ENCODE measurements around the gene MTHFD1L. TPM values are rescaled to one million over a fixed set of nuclear protein-coding genes. Genes with fewer than 3 reads are reported as not detected.

Gene MTHFD1L
- total and polyA plus RNA-seq, 2 of the 8 experiments (the other 6 are each of a cell fraction or from before 2014, with no cell fraction given), result 29.2 to 105 TPM

DNA sequence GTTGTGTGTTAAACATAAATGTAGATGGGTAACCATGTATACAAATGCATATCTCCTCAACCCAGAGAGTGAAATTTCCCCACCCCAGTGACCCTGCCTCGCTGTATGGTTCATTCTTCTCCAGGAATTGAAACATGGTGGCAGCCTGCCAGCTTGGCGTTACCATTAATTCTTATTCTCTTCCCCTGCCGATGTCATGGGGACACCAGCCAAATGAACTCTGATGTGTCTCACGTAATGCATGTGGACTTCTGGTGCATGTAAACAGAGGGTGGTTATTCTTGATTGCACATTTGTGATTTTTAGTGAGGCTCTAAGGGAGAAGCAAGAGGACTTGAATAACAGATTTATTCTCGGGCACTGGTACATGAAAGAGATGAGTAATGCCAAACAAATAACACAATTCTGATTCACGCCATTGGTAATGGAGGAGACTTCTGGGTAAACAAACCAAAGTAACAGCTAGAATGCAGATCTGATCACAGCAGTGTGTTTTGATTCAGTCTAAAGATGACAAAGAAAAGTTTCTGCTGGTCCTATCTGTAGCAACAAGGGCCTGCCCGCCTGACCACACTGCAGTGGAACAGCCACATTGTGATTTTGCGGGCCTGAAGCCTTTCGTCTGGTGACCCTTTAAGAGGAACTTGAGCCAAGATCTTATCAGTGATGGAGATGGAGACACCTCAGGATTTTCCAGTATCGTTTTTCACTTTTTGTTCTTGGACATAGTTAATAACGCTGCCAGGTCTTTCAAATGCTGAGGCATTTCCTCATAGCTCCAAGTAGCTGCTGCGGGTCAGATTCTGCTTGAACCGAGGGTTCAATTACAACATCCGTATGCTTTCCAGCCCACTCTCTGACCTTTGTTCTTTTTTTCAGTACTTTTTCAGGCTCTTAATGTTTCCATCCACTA, 202.4 kb downstream of the MTHFD1L start:
- FAIRE-seq, result no peak
- no peaks in the 10 kb centered on the region for H3K4me1 ChIP-seq (replicated peaks in 1 of 4; ENCODE audit: control insufficient read depth in 3 of 4, insufficient read depth in 4 of 4, low read length in 3 of 4)

More for the DNA sequence above, 202.4 kb downstream of the MTHFD1L start:
- H2BK12ac ChIP-seq (ENCODE audit: low read depth, low read length), result no peak overlapping the region
- H3K56ac ChIP-seq (replicated peaks; ENCODE audit: insufficient read length, low read depth, low read length), result no peak overlapping the region
- 94% methylated on average over 14 of the region's 14 CpGs; no CpG with 5 or more reads in 1 of the 2 experiments for WGBS, 2 experiments (ENCODE audit: extremely low coverage in 1 of 2, insufficient coverage in 1 of 2, insufficient read length in 1 of 2, insufficient replicate concordance in 2 of 2, low coverage in 1 of 2, low lambda C conversion rate in 2 of 2, missing lambda C conversion rate in 1 of 2)
- H3K23me2 ChIP-seq (ENCODE audit: low read depth, low read length), result no peaks in the 10 kb centered on the region
- peaks cover 0 to 8% (median 0%) of the 10 kb centered on the region in 4 experiments; a peak in 2 of 8 replicates for H3K36me3 ChIP-seq (ENCODE audit: control insufficient read depth in 2 of 4, insufficient read depth in 4 of 4, low read length in 3 of 4)
- POLR2A ChIA-PET (ENCODE audit: partially characterized antibody), result no interaction called here
- H2AK5ac ChIP-seq (ENCODE audit: low read depth, low read length), result no peak overlapping the region
- H3K27ac ChIP-seq (ENCODE audit: low read depth, low read length), result no peak overlapping the region
- H3K4me3 ChIP-seq (ENCODE audit: extremely low read depth in 1 of 4, insufficient read depth in 2 of 4, low read depth in 3 of 4, low read length in 4 of 4), result no peak overlapping the region
- H3K27me3 ChIP-seq (replicated peaks in 1 of 4; ENCODE audit: control insufficient read depth in 3 of 4, extremely low read depth in 1 of 4, insufficient read depth in 3 of 4, low read length in 3 of 4), result no peaks in the 10 kb centered on the region
- H3K18ac ChIP-seq (ENCODE audit: extremely low read depth, low read length), result no peak overlapping the region
- peak in 1 of 2 experiments; percentile 33 for DNase-seq (ENCODE audit: low read depth in 1 of 2, low spot score in 2 of 2)
- H3K9me3 ChIP-seq (ENCODE audit: insufficient read depth in 2 of 2, low read depth in 1 of 2, low read length in 1 of 2), result no peaks in the 10 kb centered on the region
- no peak overlapping the region for H2BK15ac ChIP-seq (ENCODE audit: low read length)
- no peaks in the 10 kb centered on the region for H4K20me1 ChIP-seq (replicated peaks in 1 of 2; ENCODE audit: control insufficient read depth in 1 of 2, insufficient read depth in 2 of 2, low read length in 2 of 2)
- TF ChIP-seq ZNF274 (IDR thresholded peaks at IDR 0.05; ENCODE audit: borderline replicate concordance, extremely low read depth, low read length), result no peak
- TF ChIP-seq NRF1 (IDR thresholded peaks at IDR 0.05; ENCODE audit: low read depth, low read length), result no peak
- TF ChIP-seq EP300 (IDR thresholded peaks at IDR 0.05; ENCODE audit: borderline replicate concordance in 1 of 2, low read depth in 2 of 2, low read length in 2 of 2), result no peak
- no peak for TF ChIP-seq RBBP5 (IDR thresholded peaks at IDR 0.05; ENCODE audit: borderline replicate concordance, low read depth, low read length)
- TF ChIP-seq SIRT6 (IDR thresholded peaks at IDR 0.05; ENCODE audit: low read length), result no peak
- no peak for TF ChIP-seq SP4 (IDR thresholded peaks at IDR 0.05; ENCODE audit: low read length)
- TF ChIP-seq FOSL1 (IDR thresholded peaks at IDR 0.05; ENCODE audit: insufficient read depth, low read depth, low read length), result no peak
- TF ChIP-seq HDAC6 (IDR thresholded peaks at IDR 0.05; ENCODE audit: low read depth, low read length), result no peak
- TF ChIP-seq BCL11A (IDR thresholded peaks at IDR 0.05; ENCODE audit: low read depth in 2 of 2, low read length in 2 of 2), result no peak
- TF ChIP-seq POLR2A (IDR thresholded peaks at IDR 0.05; ENCODE audit: control extremely low read depth in 1 of 2, low read depth in 2 of 2, low read length in 2 of 2), result no peak
- no peak for TF ChIP-seq KDM1A (IDR thresholded peaks at IDR 0.05; ENCODE audit: borderline replicate concordance, low read length)
- no peak for TF ChIP-seq SIN3A (conservative IDR thresholded peaks at IDR 0.05 in 1 of 2, IDR thresholded peaks at IDR 0.05 in 1 of 2; ENCODE audit: low read depth in 1 of 2, low read length in 2 of 2)
- H4K91ac ChIP-seq (replicated peaks; ENCODE audit: insufficient read length, low read length), result no peak overlapping the region
- H4K8ac ChIP-seq (ENCODE audit: extremely low read depth, insufficient read depth, low read length), result no peak overlapping the region
- no peak overlapping the region for H3K14ac ChIP-seq (ENCODE audit: insufficient read length)
- H3K4me2 ChIP-seq (ENCODE audit: insufficient read depth in 1 of 2, low read depth in 2 of 2, low read length in 2 of 2), result no peak overlapping the region
- CTCF ChIA-PET (ENCODE audit: partially characterized antibody), result interaction anchor here (0.9 to 2.7 kb wide), 2 partner anchors 53 to 266 kb away, joined by 3 to 8 read pairs; no protein-coding TSS in a partner anchor
- no peak overlapping the region for H3K9ac ChIP-seq (replicated peaks in 1 of 4; ENCODE audit: extremely low read depth in 1 of 4, low read depth in 3 of 4, low read length in 3 of 4)
- H2AFZ ChIP-seq (ENCODE audit: low read length), result no peak overlapping the region
- H2BK20ac ChIP-seq (ENCODE audit: low read length), result no peak overlapping the region
- H2BK5ac ChIP-seq (ENCODE audit: low read depth, low read length), result no peak overlapping the region
- H3K4ac ChIP-seq (replicated peaks; ENCODE audit: insufficient read length, low read depth, low read length), result no peak overlapping the region
- no peak overlapping the region for H4K5ac ChIP-seq (ENCODE audit: insufficient read length, low read depth, low read length)
- no peaks in the 10 kb centered on the region for H3K79me2 ChIP-seq (ENCODE audit: control insufficient read depth in 1 of 2, insufficient read depth in 2 of 2, low read length in 2 of 2)
- H3K23ac ChIP-seq (ENCODE audit: insufficient read length), result no peak overlapping the region
- H3K79me1 ChIP-seq (ENCODE audit: low read depth, low read length), result no peaks in the 10 kb centered on the region
- no peak overlapping the region for H2BK120ac ChIP-seq (replicated peaks; ENCODE audit: low read depth, low read length)

Data from H1 (cell line).